Activated CD4-positive, alpha-beta T cell treated with anti-CD3 and anti-CD28 coated beads, Interleukin-2, Interleukin-6, amounts not matched to agents 100 ng/mL and 50 ng/mL, durations not matched to agents 16 hours and 8 hours (primary cell): ENCODE data around the gene MTA1.

Source experiments
- DNase-seq: peaks from one replicate; pipeline ENCODE4 v3.0.0-alpha.2; 2020

The MTA1 gene

GRCh38 chr14:105425823-105426247 lies 6.2 kb downstream of the MTA1 start:
- DNase-seq = no peak

DNA sequence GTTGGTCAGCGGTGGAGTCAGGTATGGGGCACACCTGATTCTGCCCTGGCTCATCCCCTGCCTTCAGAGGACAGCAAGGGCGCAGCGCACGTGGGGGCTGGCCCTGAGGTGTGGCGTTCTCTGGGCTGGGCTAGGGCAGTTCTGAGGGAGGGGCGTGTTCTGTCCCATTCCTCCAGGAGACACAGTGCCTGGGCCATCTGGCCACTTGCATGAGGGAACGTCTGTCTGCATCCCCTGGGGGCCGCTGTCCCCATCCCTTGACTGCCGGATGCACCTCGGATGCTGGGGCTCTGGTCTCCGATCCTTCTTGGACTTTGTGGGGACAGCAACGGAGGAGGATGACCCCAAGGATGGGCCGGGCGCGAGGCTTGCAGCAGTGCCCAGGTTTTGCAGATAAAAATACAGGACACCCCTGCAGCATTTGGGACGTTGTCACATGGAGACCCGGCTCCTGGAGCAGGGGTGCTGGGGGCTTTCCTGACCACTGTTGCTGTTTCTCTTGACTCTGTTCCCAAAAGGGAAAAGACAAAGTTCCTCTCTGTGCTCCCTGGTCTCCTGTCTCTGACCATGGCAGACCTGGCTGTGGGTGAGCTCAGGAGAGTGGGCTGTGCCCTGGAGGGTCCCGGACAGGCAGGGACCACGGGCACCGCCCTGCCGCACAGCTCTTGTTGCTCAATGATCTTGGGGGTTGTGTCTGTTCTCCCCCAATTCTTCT lies 6.9 kb downstream of the MTA1 start:
- no peak for DNase-seq

- DNase-seq = no peak
These were observed 7.8 kb downstream of the MTA1 start for GRCh38 chr14:105427412-105427811.

- no peak for DNase-seq
These were observed 8.4 kb downstream of the MTA1 start for GRCh38 chr14:105427936-105428485.

GRCh38 chr14:105430042-105430441 lies 10.4 kb downstream of the MTA1 start:
- DNase-seq = no peak

DNA sequence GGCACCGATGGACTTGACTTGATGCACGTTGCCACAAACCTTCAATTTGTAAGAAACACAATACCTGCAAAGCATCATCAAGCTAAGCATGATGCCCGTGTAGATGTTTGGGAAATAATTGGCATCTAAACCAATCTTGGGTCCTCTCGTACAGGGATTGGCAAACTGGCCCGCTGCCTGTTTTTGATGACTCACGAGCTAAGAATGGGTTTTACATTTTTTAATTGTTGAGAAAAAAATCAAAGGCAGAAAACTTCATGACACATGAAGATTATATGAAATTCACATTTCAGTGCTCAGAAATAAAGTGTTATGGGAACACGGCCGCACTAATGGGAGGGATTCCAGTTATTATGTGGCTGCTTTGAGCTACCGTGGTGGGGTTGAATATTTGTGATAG lies 10.9 kb downstream of the MTA1 start:
- DNase-seq = no peak

GRCh38 chr14:105431256-105431655 lies 11.6 kb downstream of the MTA1 start:
- DNase-seq = no peak

DNA sequence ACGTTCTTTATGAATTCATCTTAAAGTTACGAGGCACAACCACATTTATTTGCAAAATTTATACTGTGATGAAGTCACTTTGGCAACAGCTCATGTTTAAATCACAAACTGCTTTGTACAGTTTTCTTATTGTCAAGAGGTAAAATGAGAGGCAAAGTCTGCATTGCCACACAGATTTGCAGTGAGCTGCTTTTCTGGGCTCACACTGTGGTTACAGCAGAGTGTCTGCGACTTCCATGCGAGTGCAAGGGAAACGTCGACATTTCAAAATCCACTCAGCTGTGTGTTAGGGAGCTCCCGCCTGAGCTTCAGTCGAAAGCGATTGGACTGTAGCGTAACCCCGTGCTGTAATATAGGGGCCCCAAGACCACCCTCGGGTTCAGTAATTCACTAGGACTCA lies 13.0 kb downstream of the MTA1 start:
- DNase-seq = no peak

DNA sequence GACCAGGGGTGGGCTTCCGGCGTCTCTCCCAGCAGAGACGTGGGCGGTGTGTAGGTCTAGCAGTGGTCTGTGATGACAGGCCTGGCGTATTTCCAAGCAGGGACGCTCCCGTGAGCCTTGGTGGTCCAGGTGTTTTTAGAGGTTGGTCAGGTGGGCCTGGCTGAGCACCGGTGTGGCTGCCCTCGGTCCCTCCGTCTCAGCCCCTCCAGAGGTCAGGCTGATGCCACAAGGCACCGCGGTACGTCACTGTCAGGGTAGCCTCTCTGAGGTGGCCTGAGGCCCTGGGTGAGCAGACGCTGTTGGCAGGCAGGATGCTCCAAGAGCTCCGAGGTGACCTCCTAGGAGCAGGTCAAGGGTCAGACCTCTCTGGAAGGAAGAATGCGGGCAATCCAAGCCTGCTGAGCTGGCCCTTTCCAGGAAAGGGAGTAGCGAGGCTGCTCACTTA lies 13.6 kb downstream of the MTA1 start:
- DNase-seq = no peak

GRCh38 chr14:105436402-105436801 lies 16.8 kb downstream of the MTA1 start:
- no peak for DNase-seq

DNA sequence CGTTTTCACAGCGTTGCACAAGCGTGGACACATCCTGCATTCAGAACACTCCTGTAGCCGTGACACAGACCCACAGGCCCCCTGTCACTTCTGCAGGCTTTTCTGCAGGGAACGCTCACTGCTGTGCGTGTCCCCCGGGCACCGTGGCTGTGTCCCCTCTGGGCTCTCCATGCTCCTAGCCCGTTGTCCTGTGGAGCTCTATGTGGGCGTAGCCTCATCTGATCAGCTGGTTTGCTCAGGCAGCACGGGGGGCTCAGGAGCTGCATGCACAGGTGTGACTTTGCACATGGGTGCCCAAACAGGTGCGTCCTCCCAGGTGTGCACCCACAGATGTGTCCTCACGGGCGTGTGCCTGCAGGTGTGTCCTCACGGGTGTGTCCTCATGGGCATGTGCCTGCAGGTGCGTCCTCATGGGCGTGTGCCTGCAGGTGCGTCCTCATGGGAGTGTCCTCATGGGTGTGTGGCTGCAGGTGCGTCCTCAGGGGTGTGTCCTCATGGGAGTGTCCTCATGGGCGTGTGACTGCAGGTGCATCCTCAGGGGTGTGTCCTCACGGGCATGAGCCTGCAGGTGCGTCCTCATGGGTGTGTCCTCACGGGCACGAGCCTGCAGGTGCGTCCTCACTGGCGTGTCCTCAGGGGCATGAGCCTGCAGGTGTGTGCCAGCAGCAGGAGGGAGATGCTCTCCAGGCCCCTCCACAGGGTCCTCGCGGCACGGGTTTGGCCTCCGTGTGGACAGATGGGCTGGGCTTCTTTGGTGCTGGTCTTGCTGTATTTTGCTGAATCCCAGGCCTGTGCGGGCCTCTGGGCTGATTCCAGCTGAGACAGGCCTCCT lies 17.5 kb downstream of the MTA1 start:
- DNase-seq = no peak

- DNase-seq = no peak
These were observed 18.3 kb downstream of the MTA1 start for GRCh38 chr14:105437723-105438500.

- no peak for DNase-seq
These were observed 19.6 kb downstream of the MTA1 start for GRCh38 chr14:105439179-105439578.

DNA sequence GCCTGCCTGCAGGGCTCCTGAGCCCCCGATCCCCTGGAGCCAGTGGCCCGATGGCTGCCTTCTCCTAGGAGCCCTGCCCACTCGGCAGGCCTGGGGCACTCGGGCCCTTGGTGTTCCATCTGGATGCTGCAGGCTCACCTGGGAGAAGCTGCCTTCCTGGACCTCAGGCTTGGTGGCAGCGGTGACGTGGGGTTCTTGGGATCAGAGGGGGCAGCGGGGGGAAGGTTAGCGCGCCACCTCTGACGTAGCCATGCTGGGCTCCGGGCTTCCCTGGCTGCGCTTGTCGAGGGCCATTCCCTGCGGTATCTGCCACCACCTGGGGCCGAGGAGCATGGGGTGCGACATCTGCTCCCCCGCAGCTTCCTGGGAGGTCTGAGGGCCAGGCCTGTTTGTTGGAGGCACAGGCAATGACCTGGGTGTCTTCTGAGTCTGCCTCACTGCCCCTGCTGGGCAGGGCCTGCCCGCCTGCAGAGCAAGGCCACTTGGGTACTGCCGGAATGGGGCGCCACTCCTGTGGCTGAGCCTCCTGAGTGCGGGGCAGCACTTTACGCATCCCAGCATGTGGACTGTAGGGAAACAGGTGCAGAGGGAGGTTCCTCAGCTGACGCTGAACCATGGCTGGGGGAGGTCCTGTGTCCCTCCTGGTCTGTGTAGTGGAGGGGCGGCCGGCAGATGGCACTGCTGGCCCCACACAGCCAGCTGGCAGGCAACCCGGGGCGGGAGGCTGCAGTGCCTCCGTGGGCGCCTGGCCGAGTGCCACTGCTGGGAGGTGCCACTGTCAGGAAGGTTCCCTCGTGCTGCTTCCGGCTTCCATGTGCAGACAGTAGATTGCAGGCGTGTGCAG lies 20.3 kb downstream of the MTA1 start:
- DNase-seq = no peak

- no peak for DNase-seq
These were observed 20.9 kb downstream of the MTA1 start for GRCh38 chr14:105440554-105440900.

DNA sequence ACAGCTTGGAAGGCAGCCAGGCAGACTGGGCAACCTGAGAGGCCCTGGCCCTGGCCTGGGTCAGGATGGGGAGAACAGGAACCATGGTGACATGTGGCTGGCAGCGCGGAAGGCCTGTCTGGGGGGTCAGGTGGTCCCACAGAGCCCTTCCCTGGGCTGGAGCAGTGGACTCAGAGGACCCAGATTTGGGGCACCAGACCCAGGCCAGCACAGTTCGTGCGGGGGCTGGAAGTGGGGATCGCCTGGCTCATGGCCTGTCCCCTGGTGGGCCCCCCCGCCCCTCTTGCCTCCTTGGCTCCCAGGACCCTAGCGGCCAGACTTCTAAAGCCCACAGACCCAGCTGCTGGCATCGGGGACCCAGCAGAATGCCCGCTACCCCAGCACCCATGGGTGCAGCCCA lies 21.4 kb downstream of the MTA1 start:
- no peak for DNase-seq

DNA sequence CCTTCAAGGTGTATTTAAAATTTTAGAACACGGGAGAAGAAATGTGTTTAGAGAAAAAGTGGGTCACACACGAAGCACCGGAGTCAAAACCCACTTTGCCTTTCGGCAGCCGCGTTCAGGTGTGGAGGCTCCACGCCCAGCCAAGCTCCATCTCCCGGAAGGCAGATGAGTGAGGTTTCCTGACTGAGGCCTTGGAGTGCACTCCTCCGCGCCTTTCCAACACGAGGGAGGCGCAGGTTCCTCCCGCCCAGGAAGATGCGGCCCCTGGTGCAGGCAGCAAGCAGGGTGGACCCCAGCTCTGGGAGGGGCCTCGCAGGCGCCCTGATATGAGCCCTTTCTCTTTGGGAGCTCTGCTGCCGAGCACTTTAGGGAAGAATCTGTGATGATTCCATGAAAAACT lies 22.5 kb downstream of the MTA1 start:
- no peak for DNase-seq

DNA sequence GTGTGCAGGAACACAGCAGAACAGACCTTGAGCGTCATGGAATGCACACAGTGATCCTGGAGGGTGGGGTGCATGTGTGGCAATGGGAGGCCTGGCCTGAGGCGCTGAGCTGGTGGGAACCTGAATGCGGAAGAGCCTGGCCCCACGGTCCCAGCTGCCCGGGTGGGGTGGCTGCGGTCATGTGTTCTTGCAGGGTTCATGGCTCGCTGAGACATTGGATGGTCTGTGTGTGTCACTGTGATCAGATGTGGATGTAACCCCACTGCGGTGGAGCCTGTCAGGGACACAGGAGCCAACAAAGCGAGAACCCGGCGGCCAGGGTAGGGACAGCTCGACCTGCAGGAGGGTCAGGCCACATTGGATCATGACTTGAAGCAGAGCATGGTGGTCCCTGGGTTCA lies 23.2 kb downstream of the MTA1 start:
- no peak for DNase-seq

- no peak for DNase-seq
These were observed 25.2 kb downstream of the MTA1 start for GRCh38 chr14:105444859-105445258.

DNA sequence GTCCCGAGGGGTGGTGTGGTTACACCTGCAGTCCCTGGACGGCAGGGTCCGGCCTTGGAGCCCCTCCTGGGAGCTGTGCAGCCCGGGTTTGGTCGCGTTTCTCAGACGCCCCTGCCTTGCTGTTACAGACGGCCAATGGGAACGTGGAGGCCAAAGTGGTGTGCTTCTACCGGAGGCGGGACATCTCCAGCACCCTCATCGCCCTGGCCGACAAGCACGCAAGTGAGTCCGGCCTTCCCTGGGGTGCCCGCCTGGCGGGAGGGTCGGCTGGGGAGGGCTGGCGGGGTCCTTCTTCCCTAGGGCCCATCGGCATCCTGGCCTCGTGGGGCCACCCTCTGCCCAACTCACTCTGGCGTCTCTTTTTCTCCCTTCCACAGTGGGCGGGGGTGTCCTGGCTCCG lies 25.7 kb downstream of the MTA1 start:
- no peak for DNase-seq

DNA sequence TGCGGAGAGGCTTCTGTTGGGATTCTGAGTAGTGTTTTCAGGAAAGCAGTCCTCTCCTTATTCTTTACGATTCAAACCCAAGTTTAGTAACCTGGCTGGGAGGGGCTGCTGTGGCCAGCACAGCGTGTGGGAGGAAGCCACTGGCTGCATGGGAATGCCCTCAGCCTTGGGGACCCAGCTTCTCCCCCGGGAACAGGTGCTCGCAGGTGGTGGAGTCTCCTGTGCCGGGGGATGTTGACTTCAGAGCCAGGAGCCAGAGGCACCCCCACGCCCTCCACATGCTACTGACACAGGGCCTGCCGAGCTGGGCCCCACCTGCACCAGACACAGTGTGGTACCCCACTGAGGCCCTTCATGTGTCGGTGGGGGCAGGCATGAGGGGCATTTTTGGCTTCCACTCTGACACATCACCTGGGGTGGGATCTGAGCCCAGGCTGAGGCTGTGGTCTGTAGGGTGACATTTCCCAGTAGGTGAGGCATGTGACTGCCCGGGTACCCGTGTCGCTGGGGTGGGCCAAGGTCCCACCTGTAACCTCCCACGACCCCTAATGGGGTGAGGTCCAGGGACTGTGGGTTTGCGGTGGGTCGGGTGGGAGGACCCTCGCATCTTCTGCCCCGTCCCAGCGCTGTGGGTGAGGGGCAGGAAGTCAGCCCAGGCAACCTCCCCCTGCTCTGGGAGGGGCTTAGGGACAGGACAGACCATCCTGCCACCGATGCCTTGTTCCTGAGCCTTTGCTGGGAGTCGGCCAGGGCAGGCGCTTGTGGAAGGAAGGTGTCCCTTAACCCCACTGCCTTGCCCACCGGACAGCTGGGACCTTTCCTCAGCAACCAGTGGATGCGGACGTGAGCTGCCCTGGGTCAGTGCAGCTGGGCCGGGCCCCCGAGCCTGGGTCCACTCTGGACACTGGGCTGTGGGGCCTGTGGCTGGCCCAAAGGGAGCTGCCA lies 26.5 kb downstream of the MTA1 start:
- no peak for DNase-seq
